Measurements from ENCODE around the gene EIF4H. TPM values are rescaled to one million over a fixed set of nuclear protein-coding genes. Genes with fewer than 3 reads are reported as not detected.

EIF4H gene
- total RNA-seq, 4 donors from 2014 or later = 146 to 204 (median 187) TPM

DNA sequence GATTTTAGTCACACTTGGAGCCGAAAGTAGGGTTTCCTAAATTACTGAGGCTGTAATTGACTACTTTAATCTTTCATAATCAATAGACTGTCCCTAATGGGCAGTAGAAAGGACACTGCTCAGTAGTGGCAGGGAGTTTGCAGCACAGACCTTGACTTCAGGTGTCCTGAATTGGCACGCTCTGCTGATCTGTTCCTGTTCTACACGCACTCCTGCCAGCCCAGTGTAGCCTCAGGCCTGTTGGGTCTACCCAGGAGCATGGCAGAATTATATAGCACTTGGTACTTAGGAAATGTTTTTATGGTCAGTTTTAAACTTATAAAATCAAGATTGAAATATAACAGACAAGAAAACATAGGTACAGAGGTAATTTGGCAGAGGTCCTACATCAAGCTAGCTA lies 9.0 kb downstream of the EIF4H start:
- no peak for TF ChIP-seq CTCF (IDR thresholded peaks at IDR 0.05; ENCODE audit: low read depth)

DNA sequence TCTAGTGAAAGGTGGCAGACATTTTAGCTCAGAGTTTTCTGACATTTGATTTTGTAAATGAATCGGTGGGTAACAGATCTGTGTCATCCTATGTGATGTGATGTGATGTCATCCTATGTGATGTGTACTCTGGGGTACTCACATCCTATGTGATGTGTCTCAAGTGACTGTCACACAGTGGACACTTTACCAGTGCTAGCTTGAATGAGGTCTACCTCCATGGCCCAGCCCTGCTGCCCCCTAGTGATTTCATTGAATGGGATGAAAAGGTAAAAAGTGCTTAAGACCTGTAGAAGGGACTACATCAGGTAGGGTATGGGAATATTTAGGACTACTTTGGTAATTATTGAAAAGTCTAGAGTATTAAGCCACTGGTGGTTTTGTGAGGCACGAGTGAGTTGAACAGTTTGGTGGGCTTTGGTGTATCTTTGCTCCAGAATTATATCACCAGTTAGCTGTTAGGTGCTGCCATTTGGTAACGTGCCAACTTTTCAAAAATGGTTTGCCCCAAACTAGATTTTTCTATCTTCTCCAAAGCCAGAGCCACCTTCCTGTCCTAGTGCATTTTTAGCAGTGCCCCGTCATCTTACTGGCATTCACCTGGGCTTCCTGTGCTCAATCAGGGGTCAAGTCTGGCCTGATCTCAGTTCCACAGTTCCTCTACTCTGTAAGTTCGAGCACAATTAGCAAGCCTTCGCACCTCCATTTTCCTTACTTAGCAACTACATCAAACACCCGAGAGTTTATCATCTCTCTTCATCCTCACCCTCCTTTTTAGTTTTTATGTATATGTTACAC lies 9.7 kb downstream of the EIF4H start:
- TF ChIP-seq CTCF (IDR thresholded peaks at IDR 0.05; ENCODE audit: low read depth) = no peak

DNA sequence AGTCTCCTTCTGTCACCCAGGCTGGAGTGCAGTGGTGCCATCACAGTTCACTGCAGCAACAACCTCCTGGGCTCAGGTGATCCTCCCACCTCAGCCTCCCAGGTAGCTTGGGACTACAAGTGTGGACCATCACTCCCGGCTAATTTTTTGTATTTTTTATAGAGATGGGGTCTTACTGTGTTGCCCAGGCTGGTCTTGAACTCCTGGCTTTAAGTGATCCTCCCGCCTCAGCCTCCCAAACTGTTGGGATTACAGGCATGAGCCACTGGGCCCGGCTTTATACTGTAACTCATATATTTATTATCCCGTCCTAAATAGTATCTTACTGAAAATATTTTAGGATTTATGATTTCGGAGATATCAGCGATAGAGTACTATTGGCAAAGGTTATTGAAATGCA lies 10.9 kb downstream of the EIF4H start:
- no peak for TF ChIP-seq CTCF (IDR thresholded peaks at IDR 0.05; ENCODE audit: low read depth)

DNA sequence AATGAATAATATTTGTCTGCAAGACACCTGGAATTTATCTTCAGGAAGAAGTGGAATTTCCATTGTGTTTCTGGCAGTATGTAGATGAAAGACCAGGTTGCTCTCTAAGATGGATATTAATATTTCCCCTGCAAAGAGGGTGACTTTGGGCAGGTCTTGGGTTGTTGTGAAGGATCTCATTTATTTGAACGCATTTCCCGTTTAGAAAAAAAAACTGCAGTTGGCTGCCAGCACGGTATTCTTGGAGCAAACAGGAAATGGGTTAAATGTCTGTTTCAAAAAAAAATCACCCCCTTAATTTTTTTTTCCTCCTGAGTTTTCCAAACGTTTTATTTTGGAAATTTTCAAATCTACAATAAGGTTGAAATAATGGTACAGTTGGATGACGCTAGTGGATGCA lies 11.5 kb downstream of the EIF4H start:
- no peak for TF ChIP-seq CTCF (IDR thresholded peaks at IDR 0.05; ENCODE audit: low read depth)

- no peak for TF ChIP-seq CTCF (IDR thresholded peaks at IDR 0.05; ENCODE audit: low read depth)
These were observed 13.9 kb downstream of the EIF4H start for GRCh38 chr7:74187915-74188675.

DNA sequence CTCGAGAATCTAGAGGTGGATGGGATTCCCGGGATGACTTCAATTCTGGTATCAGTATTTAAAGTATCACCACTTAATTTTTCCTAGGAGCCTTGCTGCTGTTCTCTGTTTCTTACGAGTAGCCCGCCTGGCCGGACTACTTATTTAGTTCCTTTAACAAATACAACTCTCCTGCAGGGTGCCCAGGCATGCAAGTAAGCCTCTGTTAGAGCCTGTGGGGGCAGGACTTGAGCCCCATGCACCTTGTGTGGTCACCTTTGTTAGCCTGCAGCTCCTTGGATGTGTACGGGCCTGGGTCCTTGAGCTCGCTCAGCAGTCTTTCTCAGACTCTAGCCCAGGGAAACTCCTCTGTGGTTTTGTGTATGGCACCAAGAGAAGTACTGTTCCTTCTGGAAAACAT lies 16.1 kb downstream of the EIF4H start:
- TF ChIP-seq CTCF (IDR thresholded peaks at IDR 0.05; ENCODE audit: low read depth) = no peak

DNA sequence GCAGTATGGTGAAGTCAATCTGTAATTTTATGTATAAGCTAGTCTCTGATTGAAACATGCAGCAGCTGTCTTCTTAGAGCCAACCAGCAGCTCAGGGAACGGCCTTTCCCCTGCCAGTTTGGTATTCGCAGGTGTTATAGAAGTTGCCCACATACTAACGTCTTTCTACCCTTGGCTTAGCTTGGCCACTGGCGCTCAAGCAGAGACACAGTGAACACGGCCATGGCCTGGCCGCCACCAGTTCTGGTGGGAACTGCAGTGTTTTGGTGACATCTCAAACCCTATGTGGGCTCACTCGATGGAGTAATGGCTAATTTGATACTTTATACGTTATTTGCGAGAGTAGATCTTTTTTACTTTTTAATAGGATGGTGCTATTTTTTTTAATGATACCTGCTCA lies 17.1 kb downstream of the EIF4H start:
- TF ChIP-seq CTCF (IDR thresholded peaks at IDR 0.05; ENCODE audit: low read depth) = no peak

Data from subcutaneous adipose tissue (tissue), 4 donors.